ENCODE data around the gene STIMATE. TPM values are rescaled to one million over a fixed set of nuclear protein-coding genes. Genes with fewer than 3 reads are reported as not detected.

STIMATE gene
- polyA plus RNA-seq, 1 donor: 7.5 TPM

DNA sequence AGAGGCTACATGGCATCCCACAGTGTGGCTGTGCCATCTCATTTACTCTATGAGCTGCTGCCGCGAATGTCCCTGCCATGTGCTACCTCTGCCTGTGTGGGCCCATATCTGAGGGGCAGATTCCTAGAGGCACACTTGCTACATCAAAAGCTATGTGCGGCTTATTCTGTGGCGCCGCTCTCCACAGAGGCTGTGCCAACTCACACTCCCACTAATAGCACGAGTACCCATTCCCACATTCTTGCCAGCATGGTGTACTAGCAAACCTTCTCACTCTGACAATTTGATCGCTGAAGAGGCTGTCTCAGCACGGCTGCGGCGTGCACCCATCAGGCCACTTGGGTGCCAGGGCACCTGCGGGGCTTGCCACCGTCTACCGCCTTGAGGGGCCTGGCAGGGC is 31.4 kb downstream of the STIMATE start:
- no peak for DNase-seq

DNA sequence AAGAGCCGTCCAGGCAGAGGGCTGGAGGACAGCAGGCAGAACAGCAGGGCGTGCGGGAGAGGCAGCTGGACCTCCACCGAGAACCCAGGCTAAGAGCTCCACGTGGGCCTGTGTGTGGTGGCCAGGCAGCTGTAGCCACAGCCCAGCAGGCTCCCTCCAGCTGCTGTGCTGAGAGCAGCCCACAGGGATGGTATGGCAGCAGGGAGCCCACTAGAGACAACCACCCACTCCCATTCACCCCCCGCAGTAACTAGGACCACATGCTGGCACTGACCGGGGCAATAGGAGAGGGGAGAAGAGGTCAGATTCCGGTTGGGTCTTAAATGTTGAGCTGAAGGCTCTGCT is 37.0 kb downstream of the STIMATE start:
- DNase-seq: no peak

DNA sequence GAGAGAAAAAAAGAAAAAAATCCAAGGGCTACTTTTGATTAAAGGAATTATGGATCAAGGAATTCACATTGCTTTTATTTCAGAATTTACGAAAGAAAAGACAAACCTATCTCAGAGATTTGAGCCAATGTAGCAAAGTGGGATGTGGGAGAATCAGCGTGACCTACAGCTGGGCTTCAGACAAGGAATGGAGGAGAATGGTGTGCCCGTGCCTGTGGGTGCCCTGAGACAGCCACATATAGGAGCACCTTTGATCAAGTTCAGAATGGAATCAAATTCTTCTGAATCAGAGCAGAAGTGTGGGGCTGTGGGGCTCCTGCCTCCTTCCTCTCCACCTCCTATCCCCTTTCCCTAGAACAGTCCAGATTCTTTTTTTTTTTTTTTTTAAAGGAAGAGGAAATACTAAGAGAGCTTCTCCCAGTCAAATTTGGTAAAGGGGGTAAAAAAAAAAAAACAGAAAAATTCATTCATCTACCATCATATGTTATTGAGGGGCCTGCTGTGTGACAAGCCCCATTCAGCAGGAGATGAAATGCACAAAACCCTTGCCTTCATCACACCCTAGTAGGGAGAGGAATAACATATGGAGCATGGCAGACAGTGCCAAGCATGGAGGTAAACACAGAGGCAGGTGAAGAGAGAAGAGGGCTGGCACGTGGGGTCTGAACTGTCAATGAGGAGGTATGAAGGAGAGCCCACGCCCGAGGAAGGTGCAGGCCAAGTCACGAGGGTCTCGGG is 37.5 kb downstream of the STIMATE start:
- DNase-seq: no peak

DNA sequence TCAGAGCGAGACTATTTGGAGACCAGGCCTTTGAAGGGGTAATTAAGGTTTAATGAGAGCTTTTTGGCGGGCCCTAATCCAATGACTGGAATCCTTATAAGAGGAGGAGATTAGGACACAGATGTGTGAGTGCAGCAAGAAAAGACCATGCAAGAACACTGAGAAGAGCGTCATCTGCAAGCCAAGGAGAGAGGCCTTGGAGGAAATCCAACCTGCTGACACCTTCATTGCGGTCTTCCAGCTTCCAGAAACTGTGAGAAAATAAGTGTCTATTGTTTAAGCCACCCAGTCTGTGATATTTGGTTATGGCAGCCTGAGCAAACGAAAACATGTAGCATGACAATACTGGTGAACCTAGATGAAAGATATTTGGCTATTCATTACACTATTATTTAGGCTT is 39.5 kb downstream of the STIMATE start:
- DNase-seq: no peak

DNA sequence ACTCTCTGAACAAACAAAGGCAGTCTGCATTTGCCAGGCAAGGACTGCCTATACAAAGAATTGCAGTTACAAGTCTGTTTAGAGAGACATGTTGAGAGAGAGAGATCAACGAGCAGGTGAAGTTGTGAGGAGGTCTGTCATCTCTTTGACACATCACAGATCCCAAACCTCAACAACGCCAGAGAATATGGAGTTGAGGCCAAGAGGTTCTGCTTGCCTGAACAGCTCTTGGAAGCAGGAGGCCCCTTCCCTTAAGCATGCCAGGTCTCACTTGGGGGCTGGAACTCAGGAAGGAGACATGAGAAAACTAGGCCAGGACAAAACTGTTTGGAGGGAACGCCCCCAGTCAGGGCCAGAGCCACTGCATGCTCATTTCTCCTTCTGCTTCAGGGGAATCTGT is 40.2 kb downstream of the STIMATE start:
- no peak for DNase-seq

DNA sequence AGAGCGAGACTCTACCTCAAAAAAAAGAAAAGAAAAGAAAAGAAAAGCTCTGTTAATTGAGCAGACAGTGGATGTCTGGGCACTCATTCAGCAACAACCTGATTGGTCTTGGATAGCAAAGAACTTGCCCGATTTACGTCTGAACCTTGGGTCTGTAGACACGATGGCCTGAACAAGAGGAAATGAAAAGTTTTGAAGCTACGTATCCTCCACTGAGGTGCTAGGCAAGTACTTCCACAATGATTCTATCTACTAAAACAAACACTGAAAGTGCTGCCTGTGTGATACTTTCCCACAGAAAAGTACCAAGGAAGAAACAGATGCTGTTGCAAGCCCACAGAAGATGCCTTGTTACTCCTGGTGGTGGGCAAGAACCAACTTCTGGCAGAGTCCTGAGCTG is 40.7 kb downstream of the STIMATE start:
- DNase-seq: no peak

DNA sequence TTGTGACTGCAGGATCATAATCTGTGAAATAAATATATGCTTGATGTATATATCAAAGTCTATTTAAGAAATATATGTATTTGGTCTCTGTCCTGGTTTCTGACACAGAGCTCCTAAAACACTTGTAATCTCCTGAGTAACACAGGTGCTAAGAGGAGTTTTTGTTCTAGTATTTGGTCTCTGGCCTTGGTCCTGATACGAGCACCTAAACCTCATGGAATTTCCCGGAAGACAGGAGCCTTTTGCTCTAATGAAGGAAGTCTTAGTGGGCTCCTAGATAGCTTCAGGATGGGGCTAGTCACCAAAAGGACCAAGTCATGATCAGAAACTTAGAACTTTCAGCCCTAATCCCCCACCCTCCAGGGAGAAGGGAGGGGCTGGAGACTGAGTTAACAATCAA is 43.3 kb downstream of the STIMATE start:
- no peak for DNase-seq

DNA sequence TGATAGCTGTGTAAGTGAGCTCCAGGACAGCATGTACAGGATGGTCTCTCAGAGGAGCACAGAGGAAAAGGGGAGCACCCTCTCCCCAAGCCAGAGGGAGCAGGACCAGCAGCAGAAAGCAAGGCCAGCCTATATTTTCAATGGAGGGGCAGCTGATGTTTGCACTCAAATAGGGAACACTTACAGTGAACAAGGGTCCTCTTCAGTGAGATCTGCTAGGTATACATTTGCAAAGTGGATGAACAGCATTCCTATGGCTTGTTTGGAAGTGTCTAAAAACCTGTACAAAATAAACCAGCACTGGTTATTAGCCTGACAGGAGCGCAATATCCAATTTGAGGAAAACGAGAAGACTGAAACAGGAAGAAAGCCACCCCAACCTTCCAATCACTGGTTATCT is 44.9 kb downstream of the STIMATE start:
- no peak for DNase-seq

DNA sequence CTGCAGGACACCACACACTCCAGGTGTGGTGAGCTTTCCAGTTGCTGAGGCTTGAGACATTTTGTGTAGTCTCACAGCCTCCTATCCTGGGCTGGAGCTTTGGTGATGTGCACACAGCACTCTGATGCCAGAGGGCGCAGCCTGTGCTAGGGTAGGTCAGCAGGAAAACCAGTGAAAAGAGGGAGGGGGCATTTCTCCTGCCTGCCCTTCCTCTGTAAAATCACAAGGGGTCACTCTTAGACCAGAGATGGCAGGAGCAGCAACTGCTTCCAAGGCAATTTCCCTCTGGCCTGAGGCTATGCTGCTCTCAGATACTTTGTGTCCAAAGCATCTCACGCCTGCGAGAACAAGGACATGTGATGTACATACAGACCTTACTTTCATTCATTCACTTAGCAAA is 46.0 kb downstream of the STIMATE start:
- no peak for DNase-seq

DNA sequence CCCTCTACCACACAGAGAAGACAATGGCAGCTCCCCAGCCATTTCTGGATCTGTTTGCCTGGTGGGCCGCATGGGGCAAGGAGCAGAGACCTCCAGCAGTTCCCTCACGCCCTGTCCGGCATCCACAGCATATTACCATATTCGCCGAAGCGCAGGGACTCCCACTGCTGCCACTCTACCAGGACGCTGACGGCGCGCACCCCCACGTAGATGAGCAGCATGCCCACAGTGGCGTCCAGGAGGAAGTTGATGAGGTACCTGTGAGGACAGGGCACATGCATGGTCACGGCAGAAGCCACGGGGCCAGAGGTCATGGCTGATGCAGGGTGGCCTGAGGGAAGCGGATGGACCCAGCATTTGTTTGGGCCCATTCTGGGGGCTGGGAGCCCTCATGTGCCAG is 47.7 kb downstream of the STIMATE start:
- DNase-seq: no peak

DNA sequence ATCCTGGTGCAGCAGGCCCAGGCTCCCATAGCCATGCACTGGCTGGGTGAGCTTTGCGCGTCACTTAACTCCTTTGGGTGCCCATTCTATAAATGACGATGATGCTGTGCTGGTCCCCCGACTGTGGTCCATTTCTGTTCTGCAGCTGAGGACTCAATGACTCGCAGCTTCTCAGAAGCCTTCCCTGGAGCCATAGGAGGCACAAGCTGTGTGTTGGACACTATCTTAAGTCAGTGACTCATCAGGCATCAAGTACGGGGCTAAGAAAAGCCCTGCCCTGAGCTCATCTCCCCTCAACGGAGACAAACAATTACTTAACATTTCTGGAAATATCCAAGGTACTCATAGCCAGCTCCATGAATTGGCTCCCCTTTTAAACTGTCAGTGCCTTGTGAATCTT is 48.7 kb downstream of the STIMATE start:
- no peak for DNase-seq

DNA sequence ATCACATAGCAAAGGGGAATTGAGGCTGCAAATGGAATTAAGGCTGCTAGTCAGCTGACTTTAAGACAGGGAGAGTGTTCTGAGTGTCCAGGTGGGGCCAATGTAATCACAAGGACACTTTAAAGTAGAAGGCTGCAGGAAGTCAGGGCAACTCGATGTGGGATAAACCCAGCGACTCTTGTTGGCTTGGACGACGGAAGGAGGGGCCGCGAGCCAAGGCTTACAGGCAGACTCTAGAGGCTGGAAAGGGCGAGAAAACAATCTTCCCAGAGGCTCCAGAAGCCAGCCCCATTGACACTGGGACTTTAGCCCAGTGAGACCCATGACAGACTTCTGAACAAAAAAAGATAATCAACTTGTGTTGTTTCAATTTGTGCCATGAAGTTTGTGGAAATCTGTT is 49.6 kb downstream of the STIMATE start:
- DNase-seq: no peak

DNA sequence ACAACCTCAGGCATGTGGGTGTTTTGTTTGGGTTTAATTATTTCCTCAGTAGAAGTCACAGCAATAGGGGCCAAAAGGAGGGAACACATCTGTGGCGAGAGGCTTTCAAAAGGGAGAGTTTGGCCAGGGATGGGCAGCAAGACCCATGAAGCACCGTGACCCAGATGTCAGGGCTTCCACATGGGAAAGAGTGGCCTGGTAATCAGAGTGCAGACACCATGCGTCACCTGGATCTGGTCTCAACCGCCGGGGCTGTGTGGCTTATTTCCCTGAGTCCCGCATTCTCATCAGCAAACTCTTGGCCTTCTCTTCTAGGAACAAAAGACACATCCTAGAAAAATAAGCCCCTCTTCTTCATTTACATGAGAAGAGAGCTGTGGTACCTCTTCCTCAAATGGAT is 50.1 kb downstream of the STIMATE start:
- DNase-seq: no peak

DNA sequence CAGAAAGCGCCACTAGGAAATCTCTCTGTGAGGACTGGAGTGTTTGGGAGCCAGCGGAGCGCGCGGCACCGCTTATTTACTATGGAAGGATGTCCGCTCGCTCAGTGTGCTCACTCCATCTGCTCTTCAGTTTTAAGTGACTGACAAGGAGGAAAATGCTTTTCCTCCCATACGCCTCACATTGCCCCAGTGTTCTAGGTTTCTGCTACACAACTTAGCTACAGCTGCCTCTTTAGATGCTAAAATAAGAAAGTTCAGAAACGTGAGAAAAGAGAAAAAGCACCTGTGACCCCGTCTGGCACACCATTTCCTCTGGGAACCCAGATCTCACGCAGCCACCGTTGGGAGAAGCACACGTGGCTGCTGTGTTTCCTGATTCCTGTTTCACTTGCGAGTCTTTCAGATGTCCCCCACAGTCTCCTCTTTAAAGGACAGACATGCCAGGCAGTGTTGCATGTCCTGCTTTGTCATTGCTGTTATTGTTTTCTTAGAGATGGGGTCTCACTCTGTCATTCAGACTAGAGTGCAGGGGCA is 50.8 kb downstream of the STIMATE start:
- DNase-seq: no peak

DNA sequence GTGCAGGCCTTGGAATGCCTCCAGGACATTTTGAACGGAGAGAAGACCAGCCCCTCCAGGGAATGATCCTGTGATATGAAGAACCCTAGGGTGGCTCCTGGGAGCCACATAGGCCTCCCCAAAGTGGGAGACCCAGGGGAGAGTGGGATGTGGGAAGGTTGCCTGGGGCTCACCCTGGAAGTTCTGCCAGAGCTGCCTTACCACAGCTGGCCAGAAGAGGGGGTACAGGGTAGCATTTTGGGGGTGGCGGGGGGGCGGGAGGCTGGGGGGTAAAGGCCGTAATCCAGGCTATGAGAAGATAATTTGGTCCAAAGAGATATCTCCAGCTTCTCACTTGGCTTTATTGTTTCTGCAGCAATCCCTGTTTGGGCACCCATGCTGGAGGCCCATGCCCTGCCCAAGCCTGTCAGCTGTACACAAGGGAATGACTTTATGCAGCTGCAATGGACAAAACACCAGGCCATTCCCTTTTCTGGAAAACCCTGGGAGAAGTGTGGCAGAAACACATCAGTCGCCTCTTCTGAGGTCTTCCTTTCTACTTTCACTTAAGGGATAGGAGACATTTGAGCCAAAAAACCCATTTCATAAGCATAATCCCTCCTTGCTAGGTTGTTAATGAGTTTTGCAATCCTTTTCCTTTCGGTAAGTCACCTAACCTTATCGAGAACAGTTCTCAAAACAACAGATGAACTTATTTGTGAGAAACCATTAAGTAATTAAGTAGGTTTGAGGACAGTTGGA is 51.5 kb downstream of the STIMATE start:
- DNase-seq: no peak

DNA sequence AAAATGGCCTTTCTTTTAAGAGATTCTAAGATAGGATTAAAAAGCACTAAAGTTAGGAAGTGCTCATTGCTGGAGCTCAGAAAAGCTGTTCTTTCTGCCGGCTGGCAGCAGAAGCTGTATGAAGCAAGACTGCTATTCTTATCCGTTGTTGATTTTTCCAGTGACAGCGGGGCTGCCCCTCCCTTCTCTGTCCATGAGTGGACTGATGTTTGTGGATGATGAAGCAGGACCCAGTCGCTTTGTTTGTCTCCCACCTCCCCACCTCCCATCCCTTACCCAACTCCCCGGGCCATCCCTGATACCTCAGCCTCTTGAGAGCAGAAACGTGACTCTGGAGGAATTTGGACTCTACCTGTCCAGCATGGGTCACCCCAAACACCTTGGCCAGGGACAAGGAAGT is 52.2 kb downstream of the STIMATE start:
- DNase-seq: no peak

DNA sequence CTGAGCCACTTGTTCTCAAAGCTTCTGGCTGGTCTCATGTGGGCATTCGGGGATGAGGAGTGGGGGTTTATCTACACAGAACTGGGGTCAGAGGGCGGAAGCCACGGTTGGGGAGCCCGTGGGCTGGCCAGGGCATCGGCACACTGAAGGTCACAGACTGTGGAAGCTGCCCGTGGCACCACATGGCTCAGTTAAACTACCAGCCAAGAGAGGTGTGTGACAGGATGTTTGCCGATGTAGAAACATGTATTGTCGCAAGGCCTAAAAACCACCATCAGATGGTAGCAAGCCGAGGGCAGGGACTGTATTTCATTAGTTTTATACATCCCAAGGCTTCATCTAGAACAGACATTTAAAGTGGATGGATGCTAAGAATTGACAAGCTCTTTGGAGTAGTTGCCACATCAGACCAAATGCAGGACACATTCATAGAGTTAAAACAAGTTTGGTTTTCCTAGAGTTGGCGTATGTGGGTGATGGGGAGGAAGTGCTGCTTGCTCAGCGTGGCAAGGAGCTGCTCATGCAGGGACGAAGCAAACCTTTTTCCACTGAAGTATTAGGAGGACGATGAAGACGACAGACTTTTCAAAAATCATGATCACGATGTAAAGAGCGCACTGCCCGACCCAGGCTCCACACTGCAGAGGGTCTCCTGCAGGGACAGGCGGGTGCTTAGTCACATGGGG is 52.9 kb downstream of the STIMATE start:
- no peak for DNase-seq

DNA sequence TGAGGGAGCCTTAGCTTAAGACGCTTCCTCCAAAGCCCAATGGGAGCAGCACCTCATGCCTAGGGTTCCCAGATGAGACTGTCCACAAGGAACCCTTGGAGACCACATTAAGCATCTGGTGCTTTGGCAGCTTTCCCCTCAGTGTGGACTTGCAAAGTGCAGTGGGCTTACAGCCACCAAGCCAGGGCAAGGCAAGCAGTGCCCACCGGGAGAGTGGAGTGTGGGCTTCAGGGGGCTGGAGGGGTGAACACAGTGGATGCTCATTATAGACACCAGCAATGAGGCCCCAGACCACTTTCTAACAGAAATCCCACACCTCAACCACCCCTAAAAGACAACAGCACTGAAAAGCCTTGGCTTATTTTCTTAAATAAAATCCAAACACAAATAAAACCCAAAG is 53.5 kb downstream of the STIMATE start:
- no peak for DNase-seq

DNA sequence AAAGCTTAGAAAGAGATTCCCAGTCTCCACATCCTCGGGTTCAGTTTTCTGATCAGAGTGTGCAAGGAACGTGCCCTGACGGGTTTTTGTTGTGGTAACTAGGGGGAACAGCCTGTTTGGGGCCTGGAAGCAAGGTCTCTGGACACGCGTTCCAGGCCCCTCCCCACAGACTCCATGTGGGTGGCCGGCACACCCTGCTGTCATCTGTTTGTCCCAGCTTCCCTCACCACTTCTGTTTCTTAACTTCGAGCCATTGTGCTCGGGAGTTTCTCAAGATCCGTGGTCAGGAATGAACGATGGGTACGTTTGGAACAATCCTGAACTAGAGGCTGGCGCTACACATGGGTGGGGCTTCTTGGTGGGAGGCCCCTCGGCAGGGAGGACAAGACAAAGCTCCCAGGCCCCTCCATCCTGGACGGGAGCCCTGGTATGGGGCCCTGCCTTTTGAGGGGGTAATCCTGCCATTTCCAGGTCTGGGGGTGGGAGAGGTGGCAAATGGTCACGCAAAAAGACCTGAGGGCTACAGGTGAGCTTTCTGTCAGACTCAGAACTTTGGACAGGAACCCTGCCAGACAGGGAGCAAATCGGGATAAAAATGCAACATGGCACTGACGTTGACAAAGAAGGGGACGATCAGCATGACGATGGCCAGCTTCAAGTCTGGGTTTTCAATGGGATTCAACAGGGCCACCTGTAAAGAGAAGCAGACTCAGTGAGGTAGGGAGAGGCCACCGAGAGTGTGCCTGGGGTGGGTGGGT is 54.1 kb downstream of the STIMATE start:
- no peak for DNase-seq

DNA sequence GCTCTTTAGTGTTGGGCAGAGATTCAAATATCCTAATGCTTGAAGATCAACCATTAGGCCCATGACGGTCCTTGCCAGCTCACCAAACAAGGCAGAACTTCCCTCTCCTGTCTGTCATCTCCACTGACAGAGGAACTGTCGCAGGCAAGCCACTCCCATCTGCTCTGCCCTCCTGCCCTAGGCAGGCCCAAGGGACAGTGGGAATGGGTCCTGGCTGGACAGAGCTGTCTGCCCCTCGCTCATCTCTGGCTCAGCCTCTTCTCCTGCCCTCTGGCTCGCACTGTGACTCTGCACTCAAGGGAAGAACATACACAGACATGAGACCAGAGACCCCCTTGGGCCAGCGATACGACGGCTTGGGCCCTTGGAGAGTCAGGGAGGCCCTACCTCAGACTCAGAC is 54.9 kb downstream of the STIMATE start:
- DNase-seq: no peak

DNA sequence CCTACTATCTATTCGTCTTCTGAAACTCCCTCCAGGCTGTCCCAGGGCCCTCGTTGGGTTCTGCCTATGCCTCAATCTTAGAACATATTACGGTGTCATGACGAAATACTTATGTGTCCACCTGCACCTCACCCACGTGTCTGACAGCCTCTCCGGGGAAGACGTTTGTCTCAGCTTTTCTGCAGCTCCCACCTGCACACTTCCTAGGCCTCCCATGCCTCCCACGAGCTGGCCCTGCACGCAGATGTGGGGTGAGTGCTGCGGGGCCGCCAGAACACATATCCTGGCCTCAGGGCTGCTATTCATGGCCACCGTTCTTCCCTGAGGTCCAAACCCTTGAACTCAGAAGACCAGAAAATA is 55.4 kb downstream of the STIMATE start:
- DNase-seq: no peak

DNA sequence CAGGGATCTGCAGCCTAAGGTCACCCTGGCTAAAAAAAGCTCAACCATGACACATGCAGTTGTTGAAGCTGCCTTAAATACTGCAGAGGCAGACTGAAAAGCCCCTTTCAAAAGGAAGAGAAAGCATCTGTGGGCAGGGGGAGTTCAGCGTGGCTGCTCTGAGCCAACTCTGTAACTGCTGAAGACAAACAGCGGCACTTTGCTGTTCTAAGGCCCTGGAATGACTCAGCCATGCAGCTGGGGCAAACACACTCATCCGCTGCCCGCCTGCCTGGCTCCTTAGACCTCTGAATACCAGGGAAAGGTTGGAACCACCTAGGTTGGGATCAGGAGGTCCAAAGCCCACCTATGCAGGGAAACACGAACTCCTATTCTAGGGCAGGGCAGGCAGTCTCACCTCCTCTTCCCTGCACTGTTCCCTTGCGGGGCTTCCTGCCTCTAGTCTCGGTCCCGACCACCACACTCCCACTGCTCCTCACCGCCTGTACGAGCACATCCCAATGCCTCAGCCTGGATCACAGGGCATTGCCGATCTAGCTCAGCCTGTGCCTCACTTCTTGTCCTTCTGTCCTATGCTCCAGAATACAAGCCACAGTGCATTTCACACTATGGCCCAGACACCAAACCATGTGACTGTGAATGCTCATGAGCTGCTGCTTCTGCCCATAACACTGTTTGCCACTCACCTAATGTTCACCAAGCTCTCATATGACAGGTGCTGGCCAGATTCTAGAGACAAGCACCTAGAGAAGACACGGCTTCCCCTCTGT is 56.0 kb downstream of the STIMATE start:
- DNase-seq: no peak
